ENCODE measurements around the gene SYTL3. TPM values are rescaled to one million over a fixed set of nuclear protein-coding genes. Genes with fewer than 3 reads are reported as not detected.

SYTL3 gene
- total and polyA plus RNA-seq, 9 of the 15 experiments (the other 6 are each of a cell fraction or from before 2014, with no cell fraction given), result 0.04 to 0.46 (median 0.17) TPM; not detected in 1

- TF ChIP-seq HNRNPK (IDR thresholded peaks at IDR 0.05; ENCODE audit: low read depth, low read length, poor library complexity, severe bottlenecking), result no peak
- no peak for TF ChIP-seq SIX5 (IDR thresholded peaks at IDR 0.05; ENCODE audit: borderline replicate concordance in 1 of 2, insufficient read depth in 1 of 2, low read depth in 1 of 2, low read length in 2 of 2)
- no peak for TF ChIP-seq ZNF507 (tag; conservative IDR thresholded peaks at IDR 0.05)
- peak; percentile 96 for TF ChIP-seq BCOR (IDR thresholded peaks at IDR 0.05)
- no peak for TF ChIP-seq FOSL1 (tag; conservative IDR thresholded peaks at IDR 0.05)
- no peak for TF ChIP-seq ZNF134 (CRISPR knock-in tag; conservative IDR thresholded peaks at IDR 0.05)
- peak; percentile 79 for TF ChIP-seq ZNF436 (CRISPR knock-in tag; IDR thresholded peaks at IDR 0.05)
- TF ChIP-seq ZFP36 (IDR thresholded peaks at IDR 0.05; ENCODE audit: low read depth, low read length, partially characterized antibody), result peak; percentile 98
- no peak for TF ChIP-seq GATAD2A (IDR thresholded peaks at IDR 0.05)
- peak in 1 of 2 experiments; percentile 40; a peak in 1 of 4 replicates for TF ChIP-seq NRF1 (conservative IDR thresholded peaks at IDR 0.05 in 1 of 2, IDR thresholded peaks at IDR 0.05 in 1 of 2)
- TF ChIP-seq RREB1 (CRISPR knock-in tag; IDR thresholded peaks at IDR 0.05), result no peak
- no peak for TF ChIP-seq PKNOX1 (IDR thresholded peaks at IDR 0.05)
- no peak for TF ChIP-seq RCOR1 (IDR thresholded peaks at IDR 0.05; ENCODE audit: borderline replicate concordance in 1 of 2, low read depth in 2 of 2, low read length in 2 of 2)
- no peak for TF ChIP-seq ZNF263 (CRISPR knock-in tag; IDR thresholded peaks at IDR 0.05; ENCODE audit: borderline replicate concordance)
- TF ChIP-seq FOXO4 (CRISPR knock-in tag; IDR thresholded peaks at IDR 0.05), result no peak
- no peak for TF ChIP-seq HMG20B (CRISPR knock-in tag; IDR thresholded peaks at IDR 0.05)
- TF ChIP-seq ADNP (tag; IDR thresholded peaks at IDR 0.05), result peak; percentile 52; the same call in 1 of the 2 replicates
- TF ChIP-seq PCBP1 (IDR thresholded peaks at IDR 0.05; ENCODE audit: low read depth, low read length, poor library complexity, severe bottlenecking), result no peak
- no peak for TF ChIP-seq MCM5 (IDR thresholded peaks at IDR 0.05; ENCODE audit: low read depth)
- peak; percentile 65 for TF ChIP-seq TFAP4 (CRISPR knock-in tag; IDR thresholded peaks at IDR 0.05; ENCODE audit: borderline replicate concordance)
- TF ChIP-seq ZZZ3 (IDR thresholded peaks at IDR 0.05), result no peak
These were observed 108.6 kb downstream of the SYTL3 start (continued) for GRCh38 chr6:158758451-158758860.

All from K562 (cell line).